OCI-LY7 (cell line): Measurements from ENCODE around the gene ADAMTS17. TPM values are rescaled to one million over a fixed set of nuclear protein-coding genes. Genes with fewer than 3 reads are reported as not detected.

Experiments
- BruUV-seq: library from RNA; stranded (reverse); fragments of 400-500 nt; replicated peaks from 2 replicates; lab custom pipeline; 2021; lab: Mats Ljungman, UMichigan
- CTCF ChIA-PET: fragments of 300-600 bp; sonication (Branson Sonifier 250); formaldehyde crosslinking; loops from one replicate; lab custom pipeline; 2022; ENCODE audit warnings: antibody characterized with exemption; ENCODE audit not compliant: unreplicated experiment; lab: Charles Lee
- POLR2A ChIA-PET: fragments of 300-600 bp; sonication (Branson Sonifier 250); formaldehyde crosslinking; loops from one replicate; lab custom pipeline; 2022; ENCODE audit warnings: antibody characterized with exemption; lab: Charles Lee
- DNase-seq: peaks from one replicate; pipeline ENCODE4 v3.0.0-alpha.2; 2015; ENCODE audit warnings: low spot score
- H2AFZ ChIP-seq: fragments of 200-600 bp; sonication (generic), shearing (Covaris generic); 2 replicates; pipeline ENCODE4 v1.6.1; 2014; ENCODE audit warnings: mild to moderate bottlenecking, antibody characterized with exemption, low read length, moderate library complexity
- H3K27ac ChIP-seq: fragments of 200-600 bp; sonication (generic); 2 replicates; pipeline ENCODE4 v1.5.1; 2014; ENCODE audit warnings: mixed run types, low read depth, mild to moderate bottlenecking, moderate library complexity, low read length, inconsistent platforms; ENCODE audit not compliant: poor library complexity, severe bottlenecking
- H3K36me3 ChIP-seq: fragments of 200-600 bp; sonication (generic); 2 replicates; pipeline ENCODE4 v1.6.1; 2014; ENCODE audit warnings: mild to moderate bottlenecking, antibody characterized with exemption, low read length, moderate library complexity, mixed read lengths; ENCODE audit not compliant: insufficient read depth
- H3K4me1 ChIP-seq: fragments of 200-600 bp; sonication (generic); 2 replicates; pipeline ENCODE4 v1.5.1; 2014; ENCODE audit warnings: mild to moderate bottlenecking, low read length; ENCODE audit not compliant: insufficient read depth, poor library complexity, severe bottlenecking
- H3K4me2 ChIP-seq: fragments of 200-600 bp; sonication (generic); 2 replicates; pipeline ENCODE4 v1.6.1; 2014; ENCODE audit warnings: mild to moderate bottlenecking, low read length
- H3K4me3 ChIP-seq: fragments of 200-600 bp; sonication (generic); 2 replicates; pipeline ENCODE4 v1.5.1; 2014; ENCODE audit warnings: mild to moderate bottlenecking, low read depth, low read length; ENCODE audit not compliant: poor library complexity, severe bottlenecking
- H3K79me2 ChIP-seq: fragments of 200-600 bp; sonication (generic); 2 replicates; pipeline ENCODE4 v1.6.1; 2016; ENCODE audit warnings: low read depth, mild to moderate bottlenecking, low read length, moderate library complexity, mixed read lengths; ENCODE audit not compliant: insufficient read depth
- H3K9me2 ChIP-seq: fragments of 200-600 bp; sonication (generic); 2 replicates; pipeline ENCODE4 v1.6.1; 2016; ENCODE audit warnings: mild to moderate bottlenecking, low read length, mixed read lengths; ENCODE audit not compliant: insufficient read depth
- H3K9me3 ChIP-seq: fragments of 200-600 bp; sonication (generic); 2 replicates; pipeline ENCODE4 v1.6.1; 2014; ENCODE audit warnings: mild to moderate bottlenecking, mixed run types, low read length, mixed read lengths
- H4K20me1 ChIP-seq: fragments of 200-600 bp; sonication (generic); 2 replicates; pipeline ENCODE4 v1.6.1; 2014; ENCODE audit warnings: mild to moderate bottlenecking, antibody characterized with exemption, low read length, moderate library complexity, mixed read lengths; ENCODE audit not compliant: insufficient read depth
- EZH2phosphoT487 ChIP-seq: fragments of 200-600 bp; sonication (generic); IDR thresholded peaks from 2 replicates; pipeline ENCODE4 v1.6.1; 2018; ENCODE audit warnings: low read depth, borderline replicate concordance, mild to moderate bottlenecking, mixed run types, antibody characterized with exemption, low read length, moderate library complexity, mixed read lengths
- intact Hi-C: fragments of 100-400 bp; cut with micrococcal nuclease; formaldehyde crosslinking; loops from one replicate; pipeline ENCODE4 v1.10.0; 2022; ENCODE audit not compliant: unreplicated experiment
- total RNA-seq, 2 experiments: library from RNA; depleted of rRNA in 1 of 2; stranded (reverse); fragments of >200 nt in 1 of 2; shearing (Covaris generic) in 1 of 2; gene quantifications; 2 replicates each; pipeline ENCODE4 v1.2.3, GENCODE V29; 2014 to 2022
- TF ChIP-seq, protein P1 (sequence below): fragments of 200-600 bp; sonication (generic); conservative IDR thresholded peaks from 2 replicates; pipeline ENCODE4 v1.5.1; 2014; ENCODE audit warnings: mild to moderate bottlenecking, antibody characterized with exemption, low read length, moderate library complexity, mixed read lengths

Gene ADAMTS17
- total RNA-seq, 2 experiments from 2014 or later = not detected

DNA sequence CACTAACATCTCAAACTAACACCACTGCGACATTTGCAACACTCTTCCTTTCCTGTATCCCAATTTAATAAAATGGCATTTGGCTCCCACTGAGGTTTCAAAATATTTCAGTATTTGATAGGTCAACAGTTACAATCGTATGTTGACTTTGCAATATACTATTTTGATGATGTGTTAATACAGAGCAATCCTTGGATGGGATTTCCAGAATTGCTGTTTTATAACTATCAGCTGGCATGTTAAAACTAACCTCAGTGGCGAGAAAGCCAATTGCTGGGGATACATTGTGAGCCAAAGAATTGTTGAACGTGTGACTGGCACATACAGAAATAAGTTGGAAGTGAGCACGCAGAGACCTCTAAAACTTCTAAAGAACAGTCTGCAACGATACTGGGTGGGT, 382.4 kb downstream of the ADAMTS17 start:
- Histone ChIP-seq H3K36me3 (no peaks in the 10 kb centered on the region), H3K4me3 (no peak overlapping the region), H2AFZ (no peak overlapping the region), H3K79me2 (no peaks in the 10 kb centered on the region), H3K27ac (no peak overlapping the region), H3K4me1 (no peaks in the 10 kb centered on the region), H4K20me1 (no peaks in the 10 kb centered on the region), H3K9me3 (no peaks in the 10 kb centered on the region), H3K4me2 (no peak overlapping the region), H3K9me2 (no peaks in the 10 kb centered on the region)
- TF ChIP-seq, protein P1, sequence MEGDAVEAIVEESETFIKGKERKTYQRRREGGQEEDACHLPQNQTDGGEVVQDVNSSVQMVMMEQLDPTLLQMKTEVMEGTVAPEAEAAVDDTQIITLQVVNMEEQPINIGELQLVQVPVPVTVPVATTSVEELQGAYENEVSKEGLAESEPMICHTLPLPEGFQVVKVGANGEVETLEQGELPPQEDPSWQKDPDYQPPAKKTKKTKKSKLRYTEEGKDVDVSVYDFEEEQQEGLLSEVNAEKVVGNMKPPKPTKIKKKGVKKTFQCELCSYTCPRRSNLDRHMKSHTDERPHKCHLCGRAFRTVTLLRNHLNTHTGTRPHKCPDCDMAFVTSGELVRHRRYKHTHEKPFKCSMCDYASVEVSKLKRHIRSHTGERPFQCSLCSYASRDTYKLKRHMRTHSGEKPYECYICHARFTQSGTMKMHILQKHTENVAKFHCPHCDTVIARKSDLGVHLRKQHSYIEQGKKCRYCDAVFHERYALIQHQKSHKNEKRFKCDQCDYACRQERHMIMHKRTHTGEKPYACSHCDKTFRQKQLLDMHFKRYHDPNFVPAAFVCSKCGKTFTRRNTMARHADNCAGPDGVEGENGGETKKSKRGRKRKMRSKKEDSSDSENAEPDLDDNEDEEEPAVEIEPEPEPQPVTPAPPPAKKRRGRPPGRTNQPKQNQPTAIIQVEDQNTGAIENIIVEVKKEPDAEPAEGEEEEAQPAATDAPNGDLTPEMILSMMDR = no peak
- TF ChIP-seq EZH2phosphoT487 = no peak
- no peak for DNase-seq
- POLR2A ChIA-PET = interaction anchor here (1.2 kb wide), 1 partner anchor 10 kb away, joined by 3 read pairs; no protein-coding TSS in a partner anchor
- intact Hi-C loops = no loop called here
- CTCF ChIA-PET = no interaction called here
- no TSS peak for BruUV-seq

DNA sequence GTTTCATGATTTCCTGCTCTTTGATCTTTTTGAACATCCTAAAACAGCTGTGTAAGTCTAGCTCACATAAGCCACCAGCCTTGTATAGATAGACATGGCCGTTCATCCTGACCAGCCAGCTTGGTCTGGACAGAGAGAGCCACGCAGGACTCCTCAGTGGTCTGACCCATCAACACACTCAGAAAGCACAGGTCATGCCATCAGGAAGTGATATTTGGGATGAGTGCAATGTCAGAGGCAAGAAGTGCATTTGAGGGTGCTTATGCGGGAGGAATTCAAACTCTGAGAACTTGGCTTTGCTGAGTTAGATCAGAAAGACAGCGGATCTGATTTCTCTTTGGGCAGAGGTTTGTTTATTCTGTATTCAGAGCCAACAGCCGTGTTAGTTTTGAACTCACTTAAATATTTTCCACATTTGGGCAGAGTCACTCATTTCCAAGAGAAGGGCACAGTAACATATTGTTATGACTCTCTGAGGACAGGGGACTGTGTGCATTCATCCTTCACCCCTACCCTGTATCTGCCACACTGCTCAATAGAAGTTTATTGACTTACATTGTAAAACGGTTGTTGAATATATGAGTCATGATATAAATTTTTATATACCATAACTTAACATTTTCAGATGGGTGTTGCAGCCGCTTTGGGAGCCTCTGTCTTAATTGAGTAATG, 383.2 kb downstream of the ADAMTS17 start:
- DNase-seq = no peak

DNA sequence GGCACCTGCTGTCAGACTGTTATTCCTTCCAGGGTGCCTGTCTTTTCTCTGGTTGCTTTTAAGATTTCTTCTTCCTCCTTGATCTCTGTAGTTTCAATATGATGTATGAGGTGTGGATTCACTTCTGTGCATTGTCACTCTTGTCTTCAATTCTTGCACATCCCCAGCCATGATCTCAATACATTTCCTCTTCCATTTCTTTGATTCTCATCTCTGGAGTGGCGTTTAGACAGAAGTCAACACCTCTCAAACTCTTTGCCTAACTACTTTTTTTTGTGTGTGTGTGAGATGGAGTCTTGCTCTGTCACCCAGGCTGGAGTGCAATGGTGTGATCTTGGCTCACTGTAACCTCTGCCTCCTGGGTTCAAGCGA, 384.1 kb downstream of the ADAMTS17 start:
- Histone ChIP-seq H3K4me1 (no peaks in the 10 kb centered on the region), H3K27ac (no peak overlapping the region), H2AFZ (no peak overlapping the region), H4K20me1 (no peaks in the 10 kb centered on the region), H3K79me2 (no peaks in the 10 kb centered on the region), H3K36me3 (no peaks in the 10 kb centered on the region), H3K9me3 (no peaks in the 10 kb centered on the region), H3K4me3 (no peak overlapping the region), H3K4me2 (no peak overlapping the region), H3K9me2 (no peaks in the 10 kb centered on the region)
- DNase-seq = no peak
- TF ChIP-seq EZH2phosphoT487 = no peak
- TF ChIP-seq, protein P1 = no peak
- ChIA-PET CTCF (no interaction called here), POLR2A (no interaction called here)
- intact Hi-C loops = no loop called here
- no TSS peak for BruUV-seq

More for the DNA sequence above, 383.2 kb downstream of the ADAMTS17 start:
- Histone ChIP-seq H3K27ac (no peak overlapping the region), H3K4me1 (no peaks in the 10 kb centered on the region), H4K20me1 (no peaks in the 10 kb centered on the region), H2AFZ (no peak overlapping the region), H3K9me2 (no peaks in the 10 kb centered on the region), H3K4me3 (no peak overlapping the region), H3K79me2 (no peaks in the 10 kb centered on the region), H3K9me3 (no peaks in the 10 kb centered on the region), H3K36me3 (no peaks in the 10 kb centered on the region), H3K4me2 (no peak overlapping the region)
- POLR2A ChIA-PET = no interaction called here
- CTCF ChIA-PET = no interaction called here
- intact Hi-C loops = no loop called here
- no peak for TF ChIP-seq EZH2phosphoT487
- TF ChIP-seq, protein P1 = no peak
- no TSS peak for BruUV-seq
